Upper lobe of left lung (tissue), 4 donors: ENCODE results near the gene DUOXA1.

Experiments
- EP300 ChIP-seq, 4 donors: sonication (generic); formaldehyde crosslinking; IDR thresholded peaks; one replicate each; pipeline ENCODE4 v1.5.1; 2017; ENCODE audit warnings: antibody characterized with exemption in 4 of 4, control low read depth in 2 of 4
- POLR2A ChIP-seq, 4 donors: fragments of 450-650 bp; IDR thresholded peaks; one replicate each; pipeline ENCODE4 v1.5.1; 2016 to 2017; ENCODE audit warnings: antibody characterized with exemption in 4 of 4, mild to moderate bottlenecking in 2 of 4
- TF ChIP-seq, protein P1 (sequence below), 6 experiments: fragments of 450-650 bp in 4 of 6; fragments of 200-600 bp in 2 of 6; sonication (generic) in 2 of 6; IDR thresholded peaks; one replicate each; pipeline ENCODE4 v1.5.1; 2016 to 2019; ENCODE audit warnings: antibody characterized with exemption in 6 of 6

DNA sequence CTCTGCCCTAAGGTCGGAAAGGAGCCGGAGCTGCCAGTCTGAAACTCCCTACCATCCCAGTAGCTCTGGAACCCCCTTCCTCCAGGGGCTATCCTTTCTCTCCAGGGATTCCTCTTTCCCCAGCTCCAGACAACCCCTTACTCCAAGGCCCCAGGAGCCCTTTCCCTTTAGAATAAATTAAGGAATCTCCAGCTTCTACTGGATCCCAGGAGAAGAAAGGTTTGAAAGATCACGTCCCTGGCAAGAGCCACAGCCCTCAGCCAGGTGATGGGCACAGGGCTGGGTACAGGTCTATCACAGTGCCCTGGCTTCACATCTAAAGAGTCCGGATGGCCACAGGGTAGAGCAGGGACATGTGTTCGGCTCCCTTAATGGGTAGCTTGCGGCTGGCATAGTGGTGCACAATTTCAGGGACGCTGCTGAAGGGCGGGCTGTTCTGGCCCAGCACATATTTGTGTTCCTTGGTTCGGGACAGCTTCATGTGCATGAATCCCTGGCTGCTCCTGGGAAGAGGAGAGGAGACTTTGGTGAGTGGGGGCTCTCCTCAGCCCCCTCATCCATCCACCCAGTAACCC lies 38.0 kb upstream of the DUOXA1 start:
- TF ChIP-seq EP300 (IDR thresholded peaks at IDR 0.05) (no peak), POLR2A (IDR thresholded peaks at IDR 0.05) (no peak)
- TF ChIP-seq, protein P1, sequence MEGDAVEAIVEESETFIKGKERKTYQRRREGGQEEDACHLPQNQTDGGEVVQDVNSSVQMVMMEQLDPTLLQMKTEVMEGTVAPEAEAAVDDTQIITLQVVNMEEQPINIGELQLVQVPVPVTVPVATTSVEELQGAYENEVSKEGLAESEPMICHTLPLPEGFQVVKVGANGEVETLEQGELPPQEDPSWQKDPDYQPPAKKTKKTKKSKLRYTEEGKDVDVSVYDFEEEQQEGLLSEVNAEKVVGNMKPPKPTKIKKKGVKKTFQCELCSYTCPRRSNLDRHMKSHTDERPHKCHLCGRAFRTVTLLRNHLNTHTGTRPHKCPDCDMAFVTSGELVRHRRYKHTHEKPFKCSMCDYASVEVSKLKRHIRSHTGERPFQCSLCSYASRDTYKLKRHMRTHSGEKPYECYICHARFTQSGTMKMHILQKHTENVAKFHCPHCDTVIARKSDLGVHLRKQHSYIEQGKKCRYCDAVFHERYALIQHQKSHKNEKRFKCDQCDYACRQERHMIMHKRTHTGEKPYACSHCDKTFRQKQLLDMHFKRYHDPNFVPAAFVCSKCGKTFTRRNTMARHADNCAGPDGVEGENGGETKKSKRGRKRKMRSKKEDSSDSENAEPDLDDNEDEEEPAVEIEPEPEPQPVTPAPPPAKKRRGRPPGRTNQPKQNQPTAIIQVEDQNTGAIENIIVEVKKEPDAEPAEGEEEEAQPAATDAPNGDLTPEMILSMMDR (IDR thresholded peaks at IDR 0.05): peak in 1 of 6 experiments; percentile 4
